ENCODE measurements around the gene CERT1.

CERT1 gene

GRCh38 chr5:75375414-75375813 is 136.0 kb downstream of the CERT1 start:
- no peak overlapping the region for H2AFZ ChIP-seq (ENCODE audit: low read length)
- no peaks in the 10 kb centered on the region for H3K9me2 ChIP-seq (replicated peaks; ENCODE audit: low read depth, low read length)
- H3K4me1 ChIP-seq (ENCODE audit: insufficient read depth, low read length, poor library complexity, severe bottlenecking), result no peaks in the 10 kb centered on the region

GRCh38 chr5:75374394-75374814 is 137.0 kb downstream of the CERT1 start:
- Histone ChIP-seq H3K9ac (ENCODE audit: low read depth, low read length, poor library complexity, severe bottlenecking) (no peak overlapping the region), H2AFZ (ENCODE audit: low read length) (no peak overlapping the region), H3K4me3 (ENCODE audit: low read length, poor library complexity, severe bottlenecking) (no peak overlapping the region), H3K27me3 (ENCODE audit: insufficient read depth, low read length, poor library complexity, severe bottlenecking) (no peaks in the 10 kb centered on the region), H3K79me2 (ENCODE audit: insufficient read depth, low read length) (no peaks in the 10 kb centered on the region), H3K9me2 (replicated peaks; ENCODE audit: low read depth, low read length) (no peaks in the 10 kb centered on the region), H3K4me1 (ENCODE audit: insufficient read depth, low read length, poor library complexity, severe bottlenecking) (peaks cover under 1% of the 10 kb centered on the region), H3K9me3 (ENCODE audit: insufficient read depth, low read depth, low read length) (no peaks in the 10 kb centered on the region), H4K20me1 (ENCODE audit: insufficient read depth, low read length, poor library complexity, severe bottlenecking) (no peaks in the 10 kb centered on the region), H3K4me2 (ENCODE audit: low read depth, low read length, poor library complexity, severe bottlenecking) (no peak overlapping the region), H3K36me3 (ENCODE audit: insufficient read depth, low read length) (peaks cover 49% of the 10 kb centered on the region; the same call in 1 of the 2 replicates), H3F3A (ENCODE audit: low read depth) (no peaks in the 10 kb centered on the region)
- TF ChIP-seq CTCF (conservative IDR thresholded peaks at IDR 0.05; ENCODE audit: low read length) (no peak), EZH2phosphoT487 (IDR thresholded peaks at IDR 0.05; ENCODE audit: borderline replicate concordance) (no peak)

More at GRCh38 chr5:75375414-75375813, 136.0 kb downstream of the CERT1 start:
- Histone ChIP-seq H3K27me3 (ENCODE audit: insufficient read depth, low read length, poor library complexity, severe bottlenecking) (no peaks in the 10 kb centered on the region), H3K79me2 (ENCODE audit: insufficient read depth, low read length) (no peaks in the 10 kb centered on the region), H4K20me1 (ENCODE audit: insufficient read depth, low read length, poor library complexity, severe bottlenecking) (no peaks in the 10 kb centered on the region), H3K4me3 (ENCODE audit: low read length, poor library complexity, severe bottlenecking) (no peak overlapping the region), H3K9ac (ENCODE audit: low read depth, low read length, poor library complexity, severe bottlenecking) (no peak overlapping the region), H3K4me2 (ENCODE audit: low read depth, low read length, poor library complexity, severe bottlenecking) (no peak overlapping the region), H3K36me3 (ENCODE audit: insufficient read depth, low read length) (peaks cover 57% of the 10 kb centered on the region; the same call in 1 of the 2 replicates), H3F3A (ENCODE audit: low read depth) (no peaks in the 10 kb centered on the region), H3K9me3 (ENCODE audit: insufficient read depth, low read depth, low read length) (no peaks in the 10 kb centered on the region)
- TF ChIP-seq EZH2phosphoT487 (IDR thresholded peaks at IDR 0.05; ENCODE audit: borderline replicate concordance) (no peak), CTCF (conservative IDR thresholded peaks at IDR 0.05; ENCODE audit: low read length) (no peak)

DNA sequence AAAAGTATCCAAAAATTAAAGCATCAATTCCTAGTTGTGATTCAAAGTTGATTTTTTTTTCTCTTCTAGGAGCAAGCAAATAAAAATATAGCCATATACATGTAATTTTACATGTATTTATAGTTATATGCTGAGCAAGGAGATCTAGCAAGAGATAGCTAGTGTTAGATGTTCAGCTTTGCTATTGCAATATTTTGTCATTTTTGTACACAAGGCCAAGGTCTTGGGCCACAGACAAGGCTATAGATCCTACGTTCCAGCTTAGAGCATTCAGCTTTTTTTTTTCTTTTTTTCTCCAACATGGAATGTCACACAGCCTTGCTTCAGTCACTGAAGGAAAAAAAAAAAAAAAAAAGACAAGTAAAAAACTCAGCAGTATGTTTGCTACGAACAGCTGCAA is 137.6 kb downstream of the CERT1 start:
- H3K36me3 ChIP-seq (ENCODE audit: insufficient read depth, low read length), result peaks cover 43% of the 10 kb centered on the region; the same call in 1 of the 2 replicates
- TF ChIP-seq EZH2phosphoT487 (IDR thresholded peaks at IDR 0.05; ENCODE audit: borderline replicate concordance), result no peak
- TF ChIP-seq CTCF (conservative IDR thresholded peaks at IDR 0.05; ENCODE audit: low read length), result no peak
- no peaks in the 10 kb centered on the region for H3K27me3 ChIP-seq (ENCODE audit: insufficient read depth, low read length, poor library complexity, severe bottlenecking)
- H2AFZ ChIP-seq (ENCODE audit: low read length), result no peak overlapping the region
- no peaks in the 10 kb centered on the region for H4K20me1 ChIP-seq (ENCODE audit: insufficient read depth, low read length, poor library complexity, severe bottlenecking)
- H3K4me3 ChIP-seq (ENCODE audit: low read length, poor library complexity, severe bottlenecking), result no peak overlapping the region
- H3K9me2 ChIP-seq (replicated peaks; ENCODE audit: low read depth, low read length), result no peaks in the 10 kb centered on the region
- no peaks in the 10 kb centered on the region for H3F3A ChIP-seq (ENCODE audit: low read depth)
- no peaks in the 10 kb centered on the region for H3K9me3 ChIP-seq (ENCODE audit: insufficient read depth, low read depth, low read length)
- H3K4me2 ChIP-seq (ENCODE audit: low read depth, low read length, poor library complexity, severe bottlenecking), result no peak overlapping the region
- H3K79me2 ChIP-seq (ENCODE audit: insufficient read depth, low read length), result no peaks in the 10 kb centered on the region
- no peak overlapping the region for H3K9ac ChIP-seq (ENCODE audit: low read depth, low read length, poor library complexity, severe bottlenecking)
- peaks cover 5% of the 10 kb centered on the region for H3K4me1 ChIP-seq (ENCODE audit: insufficient read depth, low read length, poor library complexity, severe bottlenecking)
